GM23248 (cell line): ENCODE results near the gene UAP1L1.

Experiments used
- EZH2 ChIP-seq: fragments of 200-600 bp; sonication (generic); IDR thresholded peaks from 2 replicates; pipeline ENCODE4 v1.6.1; 2018; ENCODE audit warnings: antibody characterized with exemption, mild to moderate bottlenecking; ENCODE audit not compliant: insufficient read depth, poor library complexity, severe bottlenecking
- EZH2phosphoT487 ChIP-seq: fragments of 200-600 bp; sonication (generic); IDR thresholded peaks from 2 replicates; pipeline ENCODE4 v1.6.1; 2018; ENCODE audit warnings: antibody characterized with exemption, moderate library complexity, mild to moderate bottlenecking, low read depth; ENCODE audit not compliant: insufficient read depth

DNA sequence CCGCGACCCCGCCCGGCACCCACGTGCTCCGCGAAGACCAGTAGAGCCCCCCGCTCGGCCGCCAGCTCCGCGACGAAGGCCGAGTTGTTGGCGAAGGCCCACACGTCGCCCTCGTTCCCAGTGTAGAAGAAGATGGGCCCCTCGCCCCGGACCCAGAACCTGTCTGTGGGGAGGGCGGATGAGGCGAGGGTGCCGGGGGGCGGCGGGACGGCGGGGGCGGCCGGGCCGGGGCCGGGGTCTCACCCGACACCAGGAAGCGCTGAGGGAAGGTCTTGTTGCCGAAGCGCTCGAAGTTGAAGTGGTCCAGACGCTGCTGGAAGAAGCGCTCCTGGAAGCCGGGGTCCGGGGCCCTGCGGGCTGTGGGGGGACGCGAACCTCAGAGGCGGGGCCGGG lies 36.9 kb downstream of the UAP1L1 start:
- TF ChIP-seq EZH2, result no peak
- TF ChIP-seq EZH2phosphoT487, result no peak
